ENCODE data around the gene GRIA4. TPM values are rescaled to one million over a fixed set of nuclear protein-coding genes. Genes with fewer than 3 reads are reported as not detected.
A peak's percentile ranks its signal among the peaks of the same experiment; 100 is the strongest.

The GRIA4 gene
- total and polyA plus RNA-seq, 5 donors from 2014 or later = not detected

- Mint-ChIP-seq H3K36me3 (no peaks in the 10 kb centered on the region), H3K27me3 (no peaks in the 10 kb centered on the region), H3K4me1 (no peaks in the 10 kb centered on the region), H3K4me3 (no peak overlapping the region), H3K27ac (no peak overlapping the region), H3K9me3 (no peaks in the 10 kb centered on the region)
- Histone ChIP-seq H3K4me3 (ENCODE audit: low read depth, low read length) (no peak overlapping the region), H3K36me3 (ENCODE audit: control insufficient read depth, insufficient read depth, low read length) (no peaks in the 10 kb centered on the region), H3K27me3 (ENCODE audit: control insufficient read depth, insufficient read depth, low read length) (no peaks in the 10 kb centered on the region), H3K4me1 (ENCODE audit: control insufficient read depth, insufficient read depth, low read length, poor library complexity, severe bottlenecking) (no peaks in the 10 kb centered on the region), H3K9me3 (ENCODE audit: control insufficient read depth in 2 of 2, low read length in 2 of 2) (no peaks in the 10 kb centered on the region), H3K27ac (ENCODE audit: insufficient read depth, low read length, poor library complexity, severe bottlenecking) (no peak overlapping the region)
- no peak for ATAC-seq (ENCODE audit: low read depth in 2 of 2)
- no peak for DNase-seq
Measured at GRCh38 chr11:105854269-105854668, 244.4 kb downstream of the GRIA4 start.

- H3K4me3 Mint-ChIP-seq = no peak overlapping the region
- H3K27ac Mint-ChIP-seq = no peak overlapping the region
- Histone ChIP-seq H3K4me1 (ENCODE audit: control insufficient read depth, insufficient read depth, low read length, poor library complexity, severe bottlenecking) (no peaks in the 10 kb centered on the region), H3K9me3 (ENCODE audit: control insufficient read depth in 2 of 2, low read length in 2 of 2) (no peaks in the 10 kb centered on the region), H3K27ac (ENCODE audit: insufficient read depth, low read length, poor library complexity, severe bottlenecking) (no peak overlapping the region), H3K4me3 (ENCODE audit: low read depth, low read length) (no peak overlapping the region), H3K27me3 (ENCODE audit: control insufficient read depth, insufficient read depth, low read length) (no peaks in the 10 kb centered on the region), H3K36me3 (ENCODE audit: control insufficient read depth, insufficient read depth, low read length) (no peaks in the 10 kb centered on the region)
- ATAC-seq (ENCODE audit: low read depth in 2 of 2) (no peak), DNase-seq (no peak)
- H3K27me3 Mint-ChIP-seq = no peaks in the 10 kb centered on the region
- H3K4me1 Mint-ChIP-seq = no peaks in the 10 kb centered on the region
- H3K36me3 Mint-ChIP-seq = no peaks in the 10 kb centered on the region
- no peaks in the 10 kb centered on the region for H3K9me3 Mint-ChIP-seq
Measured at GRCh38 chr11:105856954-105857353, 247.1 kb downstream of the GRIA4 start.

- H3K9me3 Mint-ChIP-seq = no peaks in the 10 kb centered on the region
- H3K4me1 Mint-ChIP-seq = peaks cover 0 to 1% (median 0%) of the 10 kb centered on the region in 4 donors
- Histone ChIP-seq H3K27ac (ENCODE audit: insufficient read depth, low read length, poor library complexity, severe bottlenecking) (no peak overlapping the region), H3K4me1 (ENCODE audit: control insufficient read depth, insufficient read depth, low read length, poor library complexity, severe bottlenecking) (no peaks in the 10 kb centered on the region), H3K27me3 (ENCODE audit: control insufficient read depth, insufficient read depth, low read length) (no peaks in the 10 kb centered on the region), H3K4me3 (ENCODE audit: low read depth, low read length) (no peak overlapping the region), H3K36me3 (ENCODE audit: control insufficient read depth, insufficient read depth, low read length) (no peaks in the 10 kb centered on the region), H3K9me3 (ENCODE audit: control insufficient read depth in 2 of 2, low read length in 2 of 2) (no peaks in the 10 kb centered on the region)
- H3K36me3 Mint-ChIP-seq = no peaks in the 10 kb centered on the region
- H3K27ac Mint-ChIP-seq = no peak overlapping the region
- H3K4me3 Mint-ChIP-seq = no peak overlapping the region
- DNase-seq (no peak), ATAC-seq (ENCODE audit: low read depth in 2 of 2) (no peak)
- H3K27me3 Mint-ChIP-seq = no peaks in the 10 kb centered on the region
Measured at GRCh38 chr11:105857728-105858127, 247.9 kb downstream of the GRIA4 start.

GRCh38 chr11:105858841-105859240 lies 249.0 kb downstream of the GRIA4 start:
- H3K27me3 Mint-ChIP-seq = no peaks in the 10 kb centered on the region
- ATAC-seq (ENCODE audit: low read depth in 2 of 2) (no peak), DNase-seq (no peak)
- Histone ChIP-seq H3K27me3 (ENCODE audit: control insufficient read depth, insufficient read depth, low read length) (no peaks in the 10 kb centered on the region), H3K36me3 (ENCODE audit: control insufficient read depth, insufficient read depth, low read length) (no peaks in the 10 kb centered on the region), H3K9me3 (ENCODE audit: control insufficient read depth in 2 of 2, low read length in 2 of 2) (no peaks in the 10 kb centered on the region), H3K4me3 (ENCODE audit: low read depth, low read length) (no peak overlapping the region), H3K27ac (ENCODE audit: insufficient read depth, low read length, poor library complexity, severe bottlenecking) (no peak overlapping the region), H3K4me1 (ENCODE audit: control insufficient read depth, insufficient read depth, low read length, poor library complexity, severe bottlenecking) (no peaks in the 10 kb centered on the region)
- peaks cover 0 to 2% (median 0%) of the 10 kb centered on the region in 4 donors for H3K4me1 Mint-ChIP-seq
- H3K4me3 Mint-ChIP-seq = no peak overlapping the region
- H3K36me3 Mint-ChIP-seq = no peaks in the 10 kb centered on the region
- no peak overlapping the region for H3K27ac Mint-ChIP-seq
- H3K9me3 Mint-ChIP-seq = no peaks in the 10 kb centered on the region

GRCh38 chr11:105860105-105860504 lies 250.2 kb downstream of the GRIA4 start:
- ATAC-seq (ENCODE audit: low read depth in 2 of 2) (no peak), DNase-seq (no peak)
- H3K27ac Mint-ChIP-seq = no peak overlapping the region
- Histone ChIP-seq H3K4me1 (ENCODE audit: control insufficient read depth, insufficient read depth, low read length, poor library complexity, severe bottlenecking) (no peaks in the 10 kb centered on the region), H3K9me3 (ENCODE audit: control insufficient read depth in 2 of 2, low read length in 2 of 2) (no peaks in the 10 kb centered on the region), H3K27me3 (ENCODE audit: control insufficient read depth, insufficient read depth, low read length) (no peaks in the 10 kb centered on the region), H3K27ac (ENCODE audit: insufficient read depth, low read length, poor library complexity, severe bottlenecking) (no peak overlapping the region), H3K36me3 (ENCODE audit: control insufficient read depth, insufficient read depth, low read length) (no peaks in the 10 kb centered on the region), H3K4me3 (ENCODE audit: low read depth, low read length) (no peak overlapping the region)
- H3K36me3 Mint-ChIP-seq = no peaks in the 10 kb centered on the region
- H3K4me3 Mint-ChIP-seq = no peak overlapping the region
- no peaks in the 10 kb centered on the region for H3K9me3 Mint-ChIP-seq
- peaks cover 0 to 2% (median 0%) of the 10 kb centered on the region in 4 donors for H3K4me1 Mint-ChIP-seq
- no peaks in the 10 kb centered on the region for H3K27me3 Mint-ChIP-seq

- Histone ChIP-seq H3K27me3 (ENCODE audit: control insufficient read depth, insufficient read depth, low read length) (no peaks in the 10 kb centered on the region), H3K4me3 (ENCODE audit: low read depth, low read length) (no peak overlapping the region), H3K36me3 (ENCODE audit: control insufficient read depth, insufficient read depth, low read length) (no peaks in the 10 kb centered on the region), H3K9me3 (ENCODE audit: control insufficient read depth in 2 of 2, low read length in 2 of 2) (no peaks in the 10 kb centered on the region), H3K4me1 (ENCODE audit: control insufficient read depth, insufficient read depth, low read length, poor library complexity, severe bottlenecking) (no peaks in the 10 kb centered on the region), H3K27ac (ENCODE audit: insufficient read depth, low read length, poor library complexity, severe bottlenecking) (no peak overlapping the region)
- H3K36me3 Mint-ChIP-seq = no peaks in the 10 kb centered on the region
- peaks cover 0 to 2% (median 0%) of the 10 kb centered on the region in 4 donors for H3K4me1 Mint-ChIP-seq
- H3K9me3 Mint-ChIP-seq = no peaks in the 10 kb centered on the region
- H3K27ac Mint-ChIP-seq = no peak overlapping the region
- H3K4me3 Mint-ChIP-seq = no peak overlapping the region
- no peaks in the 10 kb centered on the region for H3K27me3 Mint-ChIP-seq
- ATAC-seq (ENCODE audit: low read depth in 2 of 2) (no peak), DNase-seq (no peak)
Measured at GRCh38 chr11:105861225-105861624, 251.4 kb downstream of the GRIA4 start.

- no peaks in the 10 kb centered on the region for H3K9me3 ChIP-seq (ENCODE audit: control insufficient read depth in 2 of 2, low read length in 2 of 2)
- H3K27me3 Mint-ChIP-seq = no peaks in the 10 kb centered on the region
- no peak overlapping the region for H3K4me3 Mint-ChIP-seq
- no peaks in the 10 kb centered on the region for H3K36me3 ChIP-seq (ENCODE audit: control insufficient read depth, insufficient read depth, low read length)
- H3K4me1 ChIP-seq (ENCODE audit: control insufficient read depth, insufficient read depth, low read length, poor library complexity, severe bottlenecking) = no peaks in the 10 kb centered on the region
- H3K27me3 ChIP-seq (ENCODE audit: control insufficient read depth, insufficient read depth, low read length) = no peaks in the 10 kb centered on the region
- ATAC-seq (ENCODE audit: low read depth in 2 of 2) = no peak
- no peaks in the 10 kb centered on the region for H3K36me3 Mint-ChIP-seq
- H3K27ac ChIP-seq (ENCODE audit: insufficient read depth, low read length, poor library complexity, severe bottlenecking) = no peak overlapping the region
- peaks cover 0 to 2% (median 0%) of the 10 kb centered on the region in 4 donors for H3K4me1 Mint-ChIP-seq
- H3K4me3 ChIP-seq (ENCODE audit: low read depth, low read length) = no peak overlapping the region
- H3K9me3 Mint-ChIP-seq = no peaks in the 10 kb centered on the region
- no peak overlapping the region for H3K27ac Mint-ChIP-seq
- DNase-seq = peak in 2 of 3 donors; percentile 20 to 28
Measured at GRCh38 chr11:105862736-105863367, 253.0 kb downstream of the GRIA4 start.

- no peaks in the 10 kb centered on the region for H3K36me3 ChIP-seq (ENCODE audit: control insufficient read depth, insufficient read depth, low read length)
Measured at GRCh38 chr11:105863523-105863922, 253.7 kb downstream of the GRIA4 start.

More at GRCh38 chr11:105863523-105863922, 253.7 kb downstream of the GRIA4 start:
- Mint-ChIP-seq H3K4me1 (peaks cover 0 to 2% (median 0%) of the 10 kb centered on the region in 4 donors), H3K27me3 (no peaks in the 10 kb centered on the region), H3K27ac (no peak overlapping the region), H3K9me3 (no peaks in the 10 kb centered on the region), H3K36me3 (no peaks in the 10 kb centered on the region), H3K4me3 (no peak overlapping the region)
- no peaks in the 10 kb centered on the region for H3K27me3 ChIP-seq (ENCODE audit: control insufficient read depth, insufficient read depth, low read length)
- no peak for ATAC-seq (ENCODE audit: low read depth in 2 of 2)
- no peak overlapping the region for H3K4me3 ChIP-seq (ENCODE audit: low read depth, low read length)
- no peaks in the 10 kb centered on the region for H3K4me1 ChIP-seq (ENCODE audit: control insufficient read depth, insufficient read depth, low read length, poor library complexity, severe bottlenecking)
- H3K9me3 ChIP-seq (ENCODE audit: control insufficient read depth in 2 of 2, low read length in 2 of 2) = no peaks in the 10 kb centered on the region
- DNase-seq = no peak
- no peak overlapping the region for H3K27ac ChIP-seq (ENCODE audit: insufficient read depth, low read length, poor library complexity, severe bottlenecking)
